Peyer's patch (tissue), 4 donors: Measurements from ENCODE around the gene SLC22A1.

Source experiments
- CTCF ChIP-seq, 6 experiments: fragments of 450-650 bp in 4 of 6; fragments of 200-600 bp in 2 of 6; sonication (generic) in 1 of 6; IDR thresholded peaks; one replicate each; pipeline ENCODE4 v1.5.1; 2017 to 2019; ENCODE audit warnings: antibody characterized with exemption in 6 of 6, mild to moderate bottlenecking in 3 of 6, moderate library complexity in 1 of 6
- POLR2A ChIP-seq, 2 donors: fragments of 450-650 bp; IDR thresholded peaks; one replicate each; pipeline ENCODE4 v1.5.1; 2017; ENCODE audit warnings: antibody characterized with exemption in 2 of 2, mild to moderate bottlenecking in 2 of 2, moderate library complexity in 2 of 2

- TF ChIP-seq CTCF (IDR thresholded peaks at IDR 0.05): no peak
- no peak for TF ChIP-seq POLR2A (IDR thresholded peaks at IDR 0.05)
These were observed 8.4 kb downstream of the SLC22A1 start for GRCh38 chr6:160129881-160130615.
